LoVo (cell line): ENCODE results near the gene SUSD1.
"Not testable (repeated sequence)": the region's sequence is repeated elsewhere in the genome, so short reads cannot be mapped to it uniquely, and the experiment has no call there.

Source experiments
- DNase-seq: peaks from one replicate; pipeline ENCODE4 v3.0.0-alpha.2; 2016; ENCODE audit warnings: low spot score

SUSD1 gene

DNA sequence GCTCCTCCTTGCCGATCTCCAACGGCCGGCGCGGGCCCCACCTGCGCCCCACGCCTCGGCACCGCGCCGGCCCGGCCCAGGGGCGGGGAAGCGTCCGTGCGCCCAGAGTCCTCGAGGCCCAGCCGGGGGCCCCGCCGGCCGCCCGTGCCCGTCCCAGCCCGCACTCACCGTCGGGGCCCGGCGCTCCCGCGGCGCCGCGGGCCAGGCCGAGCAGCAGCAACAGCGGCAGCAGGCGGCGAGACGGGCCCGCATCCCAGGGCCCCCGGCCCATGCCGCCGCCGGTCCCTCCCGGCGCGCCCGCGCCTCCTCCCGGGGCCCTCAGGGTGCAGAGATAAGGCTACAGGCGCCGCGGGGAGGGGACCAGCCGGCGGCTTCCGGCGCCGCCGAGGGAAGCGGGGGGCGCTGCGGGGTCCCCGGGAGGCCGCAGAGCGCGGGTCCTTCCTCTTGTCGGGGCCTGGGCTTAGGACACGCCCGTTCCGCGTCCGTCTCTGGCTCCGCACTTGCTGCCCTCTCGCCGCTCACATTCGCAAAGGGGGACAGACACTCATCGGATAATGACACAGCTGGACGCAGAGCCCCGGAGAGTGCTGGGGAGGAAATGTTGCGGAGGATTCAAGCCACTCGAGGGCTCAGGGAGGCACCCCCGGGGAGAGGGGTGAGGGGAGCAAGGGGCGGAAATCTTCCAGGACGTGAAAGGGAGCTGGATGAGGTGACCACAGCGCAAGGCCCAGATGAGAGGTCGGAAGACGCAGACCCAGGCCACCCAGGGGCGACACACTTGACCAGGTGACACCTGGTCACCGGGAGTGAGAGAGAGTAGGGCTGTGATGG lies at the start of gene SUSD1:
SUSD1 (minus strand) TSS at position 333 of the 831 bp plus-strand sequence; CDS start at position 271, 62 bp downstream.
- no peak for DNase-seq

DNA sequence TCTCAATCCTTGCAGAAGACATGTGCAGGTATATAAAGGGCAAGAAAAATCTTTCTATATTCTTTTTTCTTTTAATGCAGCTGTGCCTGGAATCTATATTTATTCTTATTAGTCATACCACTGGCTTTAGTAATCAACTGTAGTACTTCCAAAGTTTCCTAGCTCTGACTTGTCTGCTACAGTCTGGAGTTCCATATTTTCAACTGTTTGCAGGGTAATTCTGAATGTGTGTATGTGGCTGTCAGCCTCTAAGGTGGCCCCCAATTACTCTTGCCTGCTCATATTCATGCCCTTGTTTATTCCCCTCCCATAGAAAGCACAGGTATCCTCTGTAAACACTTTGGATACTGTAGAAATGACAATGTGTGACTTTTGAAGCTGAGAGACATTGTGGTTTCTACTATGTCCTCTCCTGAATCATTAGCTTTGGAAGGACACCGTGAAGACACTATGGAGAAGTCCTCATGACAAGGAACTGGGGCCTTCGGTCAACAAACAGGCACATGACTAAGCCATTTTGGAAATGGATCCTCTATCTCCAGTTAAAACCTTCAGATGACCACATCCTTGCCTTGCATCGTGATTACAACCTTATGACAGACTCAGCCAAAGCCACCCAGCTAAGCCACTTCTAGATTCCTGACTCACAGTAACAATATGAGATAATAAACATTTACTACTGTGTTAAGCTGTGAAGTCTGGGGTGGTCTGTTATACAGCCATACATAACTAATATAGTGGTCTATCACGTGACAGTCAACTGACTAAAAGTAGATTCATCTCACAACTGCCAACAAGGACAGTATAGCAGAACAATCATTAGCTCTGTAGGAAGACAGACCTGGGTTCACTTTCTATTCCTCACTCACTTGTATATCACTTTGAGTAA lies 49.5 kb upstream of the SUSD1 start:
- no peak for DNase-seq

DNA sequence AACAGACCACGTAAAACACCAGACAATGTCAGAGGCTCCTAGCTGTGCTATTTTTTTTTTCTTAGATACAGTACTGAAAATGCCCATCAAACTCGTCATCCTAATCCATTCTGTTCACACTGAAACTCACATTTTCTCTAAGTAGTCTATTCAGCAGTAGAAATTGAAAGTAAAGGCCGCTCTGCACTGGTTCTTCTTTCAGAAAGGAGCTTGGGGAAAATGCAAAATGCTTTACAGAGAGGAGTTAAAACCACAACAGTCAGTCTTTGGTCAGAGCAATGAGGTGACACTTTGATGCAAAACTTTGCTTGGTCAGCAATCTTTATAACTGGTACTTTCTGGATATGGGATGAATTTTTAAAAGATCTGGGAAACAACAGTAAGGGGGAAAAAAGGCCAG lies 43.8 kb upstream of the SUSD1 start:
- no peak for DNase-seq

DNA sequence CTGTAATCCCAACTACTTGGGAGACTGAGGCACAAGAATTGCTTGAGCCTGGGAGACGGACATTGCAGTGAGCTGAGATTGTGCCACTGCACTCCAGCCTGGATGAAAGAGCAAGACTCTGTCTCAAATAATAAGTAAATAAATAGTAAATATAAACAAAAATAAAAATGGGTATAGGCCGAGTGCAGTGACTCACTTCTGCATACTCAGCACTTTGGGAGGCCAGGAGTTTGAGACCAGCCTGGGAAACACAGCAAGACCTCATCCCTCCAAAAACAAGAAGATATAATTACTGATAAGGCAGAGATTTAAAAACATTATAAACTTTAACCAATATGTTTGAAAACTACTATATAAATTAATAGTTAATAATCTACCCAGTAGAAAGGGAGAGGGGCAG lies 37.8 kb upstream of the SUSD1 start:
- DNase-seq: no peak

DNA sequence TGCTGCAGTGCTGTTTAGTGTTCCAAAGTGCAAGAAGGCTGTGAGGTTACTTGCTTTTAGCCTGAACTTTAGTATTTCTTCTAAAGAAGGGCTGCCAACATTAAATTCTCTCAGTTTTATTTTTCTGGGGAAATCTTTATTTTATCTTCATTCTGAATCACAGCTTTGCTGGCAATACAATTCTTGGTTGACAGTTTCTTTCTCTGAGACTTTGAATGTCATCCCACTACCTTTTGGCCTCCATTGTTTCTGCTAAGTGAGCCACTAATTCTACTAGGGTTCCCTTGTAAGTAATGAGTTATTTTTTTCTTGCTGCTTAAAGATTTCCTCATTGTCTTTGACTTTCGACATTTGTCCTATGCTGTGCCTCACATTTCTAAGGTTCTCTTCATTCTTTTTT lies 32.4 kb upstream of the SUSD1 start:
- no peak for DNase-seq

DNA sequence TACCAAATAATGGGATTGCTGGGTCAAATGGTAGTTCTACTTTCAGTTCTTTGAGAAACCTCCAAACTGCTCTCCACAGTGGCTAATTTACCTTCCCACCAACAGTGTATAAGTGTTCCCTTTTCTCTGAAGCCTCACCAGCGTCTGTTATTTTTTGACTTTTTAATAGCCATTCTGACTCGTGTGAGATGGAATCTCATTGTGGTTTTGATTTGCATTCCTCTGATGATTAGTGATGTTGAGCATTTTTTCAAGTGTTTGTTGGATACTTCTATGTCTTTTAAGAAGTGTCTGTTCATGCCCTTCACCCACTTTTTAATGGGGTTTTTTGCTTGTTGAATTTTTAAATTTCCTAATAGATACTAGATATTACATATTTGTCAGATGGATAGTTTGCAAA lies 28.4 kb upstream of the SUSD1 start:
- DNase-seq: peak; percentile 10

DNA sequence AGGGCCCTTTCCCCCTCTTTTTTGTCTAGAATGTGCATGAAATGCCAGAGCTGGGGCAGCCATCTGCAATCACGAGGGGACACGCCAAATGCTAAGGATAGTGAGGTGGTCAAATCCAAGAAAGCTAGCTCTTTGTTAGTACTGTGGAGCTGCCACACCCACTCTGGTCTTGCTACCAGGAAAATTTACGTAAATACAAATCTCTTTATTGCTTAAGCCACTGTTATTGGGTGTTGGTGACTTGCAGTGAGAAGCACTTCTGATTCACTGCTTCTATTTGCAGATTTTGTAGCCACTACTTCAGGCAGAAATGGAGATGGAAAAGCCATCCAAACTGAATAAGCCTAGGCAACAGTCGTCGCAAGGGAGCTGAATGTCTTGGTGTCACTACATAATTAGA lies 25.6 kb upstream of the SUSD1 start:
- no peak for DNase-seq

DNA sequence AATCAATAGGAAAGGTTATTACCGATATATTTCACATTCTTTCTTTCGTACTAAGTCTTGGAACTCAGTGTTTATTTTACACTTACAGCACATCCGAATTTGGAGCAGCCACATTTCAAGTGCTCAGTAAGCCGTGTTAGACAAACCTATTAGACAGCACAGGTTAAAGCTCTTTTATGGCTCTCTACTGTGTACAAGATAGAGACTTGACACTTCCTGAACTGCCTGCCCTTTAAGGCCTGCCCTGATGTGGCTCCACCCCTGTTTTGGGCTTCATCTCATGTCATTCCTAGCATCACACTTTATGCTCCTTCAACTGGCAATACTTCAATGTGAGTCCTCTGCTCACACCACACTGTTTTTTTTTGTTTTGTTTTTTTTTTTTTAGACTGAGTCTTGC lies 23.5 kb upstream of the SUSD1 start:
- DNase-seq: no peak

DNA sequence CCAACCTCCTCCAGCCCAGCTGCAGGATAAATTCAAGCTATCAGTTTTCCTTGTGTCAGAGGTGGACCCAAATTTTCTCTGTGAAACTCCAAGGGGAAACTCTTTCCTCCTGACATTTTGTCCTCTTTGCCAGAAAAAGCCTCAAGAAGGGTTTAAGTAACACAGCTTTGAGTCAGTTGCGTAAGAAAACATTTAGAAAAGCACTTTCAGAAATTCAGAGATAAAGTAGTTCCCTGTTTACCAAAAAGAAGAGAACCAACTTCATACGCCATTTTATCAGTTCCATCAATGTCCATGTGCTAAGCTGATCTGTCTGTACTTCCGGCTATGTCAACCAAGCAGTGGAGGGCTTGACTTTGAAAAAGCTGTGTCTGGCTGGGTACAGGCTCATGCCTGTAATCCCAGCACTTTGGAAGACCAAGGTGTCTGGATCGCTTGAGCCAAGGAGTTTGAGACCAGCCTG lies 19.9 kb upstream of the SUSD1 start:
- DNase-seq: no peak

DNA sequence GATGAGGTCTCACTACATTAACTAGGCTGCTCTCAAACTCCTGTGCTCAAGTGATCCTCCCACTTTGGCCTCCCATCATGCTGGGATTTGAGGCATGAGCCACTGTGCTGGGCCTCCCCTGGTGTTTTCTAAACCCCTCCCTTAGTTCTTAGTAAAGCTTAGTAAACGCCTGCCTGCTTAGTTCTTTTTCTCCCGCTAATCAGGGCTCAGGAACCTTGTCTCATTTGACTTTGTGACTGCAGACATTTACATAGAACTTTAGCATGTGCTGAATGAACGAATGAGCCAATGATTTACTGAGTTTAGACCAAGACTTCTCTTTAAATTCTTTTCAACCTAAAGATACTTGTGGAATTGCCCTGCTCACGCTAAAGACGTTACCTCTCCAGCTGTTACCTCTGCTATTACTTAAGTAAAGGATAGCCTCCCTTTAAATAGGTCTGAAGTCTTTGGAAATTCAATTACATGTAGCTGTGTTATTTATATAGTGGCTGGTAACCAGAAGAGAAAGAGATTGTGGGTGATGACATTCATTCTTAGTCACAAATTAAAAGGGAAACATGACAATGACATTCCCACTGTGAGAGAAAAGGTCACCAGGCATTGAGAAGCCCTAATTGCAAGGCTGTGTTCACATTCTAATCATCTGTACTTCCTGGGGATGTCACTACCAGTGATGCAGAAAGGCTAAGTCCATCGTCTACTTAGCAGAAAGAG lies 18.6 kb upstream of the SUSD1 start:
- no peak for DNase-seq

DNA sequence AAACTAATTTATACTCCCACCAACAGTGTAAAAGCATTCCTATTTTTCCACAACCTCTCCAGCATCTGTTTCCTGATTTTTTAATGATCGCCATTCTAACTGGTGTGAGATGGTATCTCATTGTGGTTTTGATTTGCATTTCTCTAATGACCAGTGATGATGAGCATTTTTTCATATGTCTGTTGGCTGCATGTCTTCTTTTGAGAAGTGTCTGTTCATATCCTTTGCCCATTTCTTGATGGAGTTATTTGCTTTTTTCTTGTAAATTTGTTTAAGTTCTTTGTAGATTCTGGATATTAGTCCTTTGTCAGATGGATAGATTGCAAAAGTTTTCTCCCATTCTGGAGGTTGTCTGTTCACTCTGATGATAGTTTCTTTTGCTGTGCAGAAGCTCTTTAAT lies 15.2 kb upstream of the SUSD1 start:
- not testable (repeated sequence) for DNase-seq

DNA sequence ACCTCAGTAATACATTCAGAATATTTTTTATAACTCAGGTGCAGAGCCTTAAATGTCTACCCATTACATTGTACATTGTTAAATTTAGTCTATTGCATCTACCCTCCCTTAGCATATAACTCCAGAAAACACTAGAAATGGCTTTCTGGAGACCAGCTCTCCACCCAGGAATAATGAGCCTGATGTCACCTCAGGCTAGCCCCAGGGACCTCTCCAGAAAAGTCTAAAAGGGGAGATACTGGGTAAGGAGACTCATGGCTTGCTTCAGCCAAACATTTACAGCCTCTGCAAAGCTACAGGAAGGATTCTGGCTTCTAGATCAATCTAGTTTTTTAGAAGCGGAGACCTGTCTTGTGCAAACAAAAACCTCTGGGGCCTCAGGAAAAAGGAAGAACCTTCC lies 13.8 kb upstream of the SUSD1 start:
- no peak for DNase-seq

DNA sequence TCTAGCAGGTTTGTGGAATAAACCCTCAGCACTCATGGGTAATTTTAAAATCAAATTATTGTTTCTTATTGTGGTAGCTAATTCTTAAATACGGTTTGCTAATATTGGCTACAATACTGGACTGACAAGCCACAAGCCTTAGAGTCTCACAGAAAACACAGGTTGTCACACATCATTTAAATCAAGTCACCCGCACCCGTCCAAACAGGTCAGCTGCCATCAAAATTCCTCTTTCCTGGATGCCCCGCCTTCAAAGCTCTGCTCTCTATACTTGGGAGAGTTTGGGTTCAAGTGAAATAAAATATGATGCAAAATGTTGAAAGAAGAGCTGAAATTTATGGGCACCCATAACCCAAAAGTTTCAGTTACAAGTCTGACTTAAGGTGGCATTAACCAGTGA lies 12.3 kb upstream of the SUSD1 start:
- DNase-seq: no peak

DNA sequence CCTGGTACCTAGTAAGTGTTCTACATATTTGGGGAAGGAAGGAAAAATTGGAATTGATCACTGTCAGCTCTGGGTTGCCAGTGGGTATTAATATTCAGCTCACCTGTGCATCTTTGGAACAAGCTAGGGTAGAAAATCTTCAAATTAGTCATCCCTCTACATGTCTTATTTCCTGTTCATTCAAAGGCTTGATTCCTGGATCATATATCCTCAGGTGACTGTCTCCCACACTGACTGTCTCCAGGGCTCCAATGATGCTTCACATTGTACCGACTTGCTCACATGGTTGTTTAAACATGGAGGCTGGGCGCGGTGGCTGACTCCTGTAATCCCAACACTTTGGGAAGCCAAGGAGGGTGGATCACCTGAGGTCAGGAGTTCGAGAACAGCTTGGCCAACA lies 11.6 kb upstream of the SUSD1 start:
- no peak for DNase-seq

DNA sequence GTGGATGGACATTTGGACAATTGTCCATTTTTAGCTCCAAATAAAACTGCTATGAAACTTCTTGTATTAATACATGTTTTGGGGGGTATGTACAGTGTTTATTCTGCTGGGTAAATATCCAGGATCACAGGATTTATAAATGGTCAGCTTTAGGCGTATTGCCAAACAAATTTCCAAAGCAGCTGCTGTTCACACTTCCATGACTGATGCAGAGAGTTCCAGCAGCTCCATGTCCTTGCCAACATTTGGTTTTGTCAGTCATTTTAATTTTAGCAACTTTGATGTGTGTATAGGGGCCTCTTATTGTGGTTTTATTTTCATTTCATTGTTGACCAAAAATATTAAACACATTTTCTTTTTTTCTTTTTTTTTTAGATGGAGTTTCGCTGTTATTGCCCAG lies 9.8 kb upstream of the SUSD1 start:
- DNase-seq: no peak

DNA sequence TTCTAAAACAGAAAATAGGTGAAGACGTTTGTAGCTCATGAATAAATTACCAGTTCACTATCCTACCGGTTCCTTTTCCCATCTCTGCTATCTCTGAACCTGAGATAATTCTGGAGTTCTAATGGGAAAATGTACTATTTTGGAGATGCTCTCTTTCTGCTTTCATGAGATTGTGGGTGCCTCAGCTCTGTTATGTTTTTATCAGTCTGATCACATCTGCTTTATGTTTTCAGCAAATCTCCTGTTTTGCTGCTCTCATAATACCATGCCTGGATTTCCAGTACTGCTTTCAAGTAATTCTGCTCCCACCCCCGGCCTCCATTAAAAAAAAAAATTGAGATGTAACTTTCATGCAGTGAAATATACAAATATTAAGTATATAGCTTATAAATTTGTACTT lies 9.1 kb upstream of the SUSD1 start:
- DNase-seq: no peak

DNA sequence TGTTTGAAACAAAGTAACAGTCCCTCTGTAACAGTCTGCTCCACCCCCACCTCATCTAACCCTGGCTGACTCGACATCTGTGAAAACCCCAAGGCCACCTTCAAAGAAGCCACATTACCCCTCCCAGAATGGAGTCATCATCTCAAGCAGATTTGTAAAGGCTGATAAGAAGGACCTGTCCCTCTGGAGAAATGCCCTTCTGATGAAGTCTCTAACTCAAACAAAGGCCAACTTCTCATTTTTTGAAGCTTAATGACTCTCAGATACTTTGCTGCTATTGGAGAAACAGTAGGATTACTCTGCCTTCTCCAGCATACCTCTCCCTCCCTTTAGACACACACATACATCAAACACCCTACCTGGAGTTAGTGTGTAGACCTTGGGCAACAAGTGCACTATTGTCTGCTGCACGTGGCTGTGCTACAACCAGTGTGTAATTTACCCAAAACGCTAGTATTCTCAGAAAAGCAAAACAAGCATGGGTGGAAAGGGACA lies 5.3 kb upstream of the SUSD1 start:
- DNase-seq: no peak

DNA sequence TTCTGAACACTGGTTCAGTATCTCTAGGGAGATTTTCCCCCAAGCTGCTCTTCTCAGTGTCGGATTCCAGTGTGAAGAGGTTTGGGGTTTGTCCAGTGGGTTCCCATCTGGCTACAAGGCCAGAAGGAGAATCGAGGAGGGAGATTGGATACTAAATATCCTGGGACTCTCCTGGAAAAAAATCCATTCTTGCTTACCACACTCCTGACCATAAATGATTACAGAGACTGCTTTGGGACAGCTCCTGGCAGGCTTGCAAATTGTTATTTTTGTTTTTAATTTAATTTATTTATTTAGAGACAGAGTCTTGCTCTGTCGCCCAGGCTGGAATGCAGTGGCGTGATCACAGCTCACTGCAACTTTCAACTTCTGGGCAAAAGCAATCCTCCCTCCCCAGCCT lies 4.7 kb upstream of the SUSD1 start:
- no peak for DNase-seq

DNA sequence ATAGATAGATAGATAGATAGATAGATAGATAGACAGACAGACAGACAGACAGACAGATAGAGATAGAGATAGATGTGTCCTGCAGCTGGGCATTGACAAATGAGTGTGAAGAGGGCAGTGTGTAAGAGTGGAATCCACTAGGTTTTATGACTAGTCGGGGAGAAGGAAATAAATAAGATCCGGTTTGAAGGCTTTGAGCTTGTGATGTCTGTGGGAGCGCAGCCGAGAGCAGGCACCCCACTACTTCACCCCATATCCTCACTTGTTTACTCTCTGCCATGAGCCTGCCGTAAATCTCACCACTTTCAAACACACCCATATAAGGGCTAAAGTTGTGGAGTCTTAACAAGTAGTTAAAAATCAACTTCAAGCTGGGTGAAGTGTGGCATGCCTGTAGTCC lies 1.4 kb upstream of the SUSD1 start:
- DNase-seq: peak; percentile 22

DNA sequence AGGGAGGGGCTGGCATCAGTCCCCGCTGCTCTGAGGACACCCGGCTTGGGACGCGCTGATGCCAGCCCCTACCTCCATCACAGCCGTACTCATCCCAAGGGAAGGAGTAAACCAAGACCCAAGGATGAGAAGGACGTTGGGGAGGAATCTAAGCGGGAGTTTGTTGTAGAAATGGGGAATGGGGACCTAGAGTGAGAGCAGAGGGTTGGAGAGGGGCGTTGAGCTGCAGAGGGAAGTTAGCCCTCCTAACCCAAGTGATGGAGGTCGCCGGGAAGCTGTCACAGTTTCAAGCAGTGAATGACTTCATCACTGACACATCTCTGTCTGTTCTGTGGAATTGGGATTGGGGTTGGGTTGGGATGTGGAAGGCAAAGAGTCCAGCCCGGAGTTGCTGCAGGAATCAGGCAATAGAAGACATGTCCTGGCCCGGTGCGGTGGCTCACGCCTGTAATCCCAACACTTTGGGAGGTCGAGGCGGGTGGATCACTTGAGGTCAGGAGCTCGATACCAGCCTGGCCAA lies 759 bp upstream of the SUSD1 start:
- DNase-seq: no peak

DNA sequence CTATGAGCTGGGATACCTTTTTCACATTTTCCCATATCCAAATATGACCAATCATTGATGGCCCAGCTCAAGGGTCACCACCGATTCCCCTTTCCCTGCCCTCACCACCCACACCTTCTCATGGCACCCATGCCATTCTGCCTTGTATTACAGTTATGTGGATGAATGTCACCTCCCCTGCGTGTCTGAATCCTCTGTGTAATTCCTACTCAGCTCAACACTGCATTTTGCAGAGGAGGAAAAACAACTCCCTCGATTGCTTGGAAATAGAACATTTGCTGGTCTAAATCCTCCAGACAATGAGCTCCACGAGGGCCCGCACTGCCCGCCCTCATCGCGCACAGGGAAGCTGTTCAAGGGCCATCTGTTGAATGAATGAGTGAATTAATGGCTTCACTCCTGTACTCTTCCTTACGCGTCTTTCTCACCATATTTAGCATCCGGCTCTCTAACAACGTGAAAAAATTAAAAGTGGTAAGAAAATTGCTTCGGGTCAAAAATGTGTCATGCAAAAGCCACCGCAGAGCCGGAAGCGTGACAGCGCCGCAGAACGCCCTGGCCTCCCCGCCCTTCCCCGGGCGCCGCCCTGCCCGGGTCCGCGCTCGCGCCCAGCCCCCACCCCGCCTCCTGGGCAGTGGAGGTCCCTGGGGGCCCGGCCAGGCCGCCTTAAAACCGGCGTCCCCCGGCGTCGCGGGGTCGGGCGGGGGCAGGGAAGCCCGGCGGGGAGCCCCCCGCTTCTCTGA lies 704 bp downstream of the SUSD1 start:
- peak; percentile 77 for DNase-seq
